Measurements from ENCODE around the gene KDM4B.
"Not testable (repeated sequence)": the region's sequence is repeated elsewhere in the genome, so short reads cannot be mapped to it uniquely, and the experiment has no call there.

The KDM4B gene

GRCh38 chr19:5016781-5017180 is 47.9 kb downstream of the KDM4B start:
- no peak for FAIRE-seq

GRCh38 chr19:5017235-5017634 is 48.3 kb downstream of the KDM4B start:
- FAIRE-seq = no peak

- FAIRE-seq = no peak
Observed at GRCh38 chr19:5018224-5019015, 49.5 kb downstream of the KDM4B start.

- FAIRE-seq = no peak
Observed at GRCh38 chr19:5020368-5020767, 51.5 kb downstream of the KDM4B start.

- FAIRE-seq = no peak
Observed at GRCh38 chr19:5021046-5021445, 52.1 kb downstream of the KDM4B start.

GRCh38 chr19:5022066-5022860 is 53.4 kb downstream of the KDM4B start:
- no peak for FAIRE-seq

- FAIRE-seq = no peak
Observed at GRCh38 chr19:5023128-5023571, 54.2 kb downstream of the KDM4B start.

- FAIRE-seq = no peak
Observed at GRCh38 chr19:5024282-5024681, 55.4 kb downstream of the KDM4B start.

GRCh38 chr19:5025027-5025426 is 56.1 kb downstream of the KDM4B start:
- no peak for FAIRE-seq

- no peak for FAIRE-seq
Observed at GRCh38 chr19:5026706-5027273, 57.9 kb downstream of the KDM4B start.

GRCh38 chr19:5028229-5028886 is 59.4 kb downstream of the KDM4B start:
- FAIRE-seq = no peak

GRCh38 chr19:5029596-5029995 is 60.7 kb downstream of the KDM4B start:
- FAIRE-seq = not testable (repeated sequence)

GRCh38 chr19:5030136-5030820 is 61.4 kb downstream of the KDM4B start:
- no peak for FAIRE-seq

- FAIRE-seq = no peak
Observed at GRCh38 chr19:5030822-5031221, 61.9 kb downstream of the KDM4B start.

- no peak for FAIRE-seq
Observed at GRCh38 chr19:5031231-5032100, 62.6 kb downstream of the KDM4B start.

- FAIRE-seq = no peak
Observed at GRCh38 chr19:5032101-5032967, 63.4 kb downstream of the KDM4B start.

GRCh38 chr19:5035105-5035761 is 66.3 kb downstream of the KDM4B start:
- FAIRE-seq = no peak

GRCh38 chr19:5035793-5036697 is 67.1 kb downstream of the KDM4B start:
- FAIRE-seq = no peak
